HG03432 (cell line): Measurements from ENCODE around the gene CELF5.
"Not testable (repeated sequence)": the region's sequence is repeated elsewhere in the genome, so short reads cannot be mapped to it uniquely, and the experiment has no call there.

Experiments
- ATAC-seq: cut with Tn5 transposase; IDR thresholded peaks from one replicate; pipeline ENCODE4 v1.9.1; 2021; ENCODE audit warnings: mild to moderate bottlenecking, moderate library complexity; ENCODE audit not compliant: unreplicated experiment

Gene CELF5

DNA sequence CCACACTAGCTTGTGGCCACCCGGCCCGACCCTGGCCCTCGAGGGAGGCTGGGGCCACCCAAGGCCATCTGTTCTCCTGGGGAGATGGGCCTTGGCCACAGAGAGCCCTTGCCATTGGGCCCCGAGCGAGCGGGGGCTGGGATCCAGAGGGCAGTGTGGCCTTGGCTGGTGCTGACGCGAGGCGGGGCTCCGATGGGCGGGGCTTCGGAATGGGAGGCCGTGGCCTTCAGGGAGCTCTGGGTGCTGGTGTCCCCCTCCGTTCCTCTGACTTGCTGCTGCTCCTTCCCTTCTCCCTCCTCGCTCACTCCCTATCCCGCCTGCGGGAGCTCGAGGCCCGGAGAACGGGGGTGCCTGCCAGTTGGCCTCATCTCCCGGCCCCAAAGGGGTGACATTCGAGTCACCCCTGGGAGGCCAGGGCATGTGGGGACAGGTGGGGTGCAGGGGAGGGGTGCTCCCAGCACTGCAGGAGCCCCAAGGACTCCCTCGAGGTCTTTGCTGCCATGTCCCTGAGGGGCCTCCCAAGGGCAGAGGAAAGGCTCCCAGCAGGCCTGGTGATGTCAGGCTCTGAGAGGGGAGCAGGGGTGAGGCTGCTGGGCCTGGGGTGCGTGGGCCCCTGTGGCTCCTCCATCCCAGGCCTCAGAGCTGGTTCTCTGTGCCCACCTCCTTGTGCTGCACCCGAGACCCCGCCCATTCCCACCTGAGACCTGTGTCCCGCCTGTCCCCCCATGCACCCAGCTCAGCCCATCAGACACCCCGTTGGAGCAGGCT is 34.6 kb upstream of the CELF5 start:
- no peak for ATAC-seq

DNA sequence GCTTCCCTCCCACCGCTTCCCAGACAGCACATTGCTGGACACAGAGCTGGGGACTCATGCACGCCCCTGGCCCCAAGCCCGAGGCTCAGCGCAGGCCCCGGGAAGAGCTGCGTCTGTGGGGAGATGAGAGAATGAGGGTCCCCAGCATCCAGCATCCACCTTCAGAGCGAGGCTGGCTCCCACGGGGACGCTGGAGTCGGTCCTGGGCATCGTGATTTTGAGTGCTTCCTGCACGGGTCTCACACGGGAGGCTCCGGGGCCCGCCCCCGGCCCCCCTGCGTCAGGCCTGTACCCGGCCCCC is 34.0 kb upstream of the CELF5 start:
- no peak for ATAC-seq

DNA sequence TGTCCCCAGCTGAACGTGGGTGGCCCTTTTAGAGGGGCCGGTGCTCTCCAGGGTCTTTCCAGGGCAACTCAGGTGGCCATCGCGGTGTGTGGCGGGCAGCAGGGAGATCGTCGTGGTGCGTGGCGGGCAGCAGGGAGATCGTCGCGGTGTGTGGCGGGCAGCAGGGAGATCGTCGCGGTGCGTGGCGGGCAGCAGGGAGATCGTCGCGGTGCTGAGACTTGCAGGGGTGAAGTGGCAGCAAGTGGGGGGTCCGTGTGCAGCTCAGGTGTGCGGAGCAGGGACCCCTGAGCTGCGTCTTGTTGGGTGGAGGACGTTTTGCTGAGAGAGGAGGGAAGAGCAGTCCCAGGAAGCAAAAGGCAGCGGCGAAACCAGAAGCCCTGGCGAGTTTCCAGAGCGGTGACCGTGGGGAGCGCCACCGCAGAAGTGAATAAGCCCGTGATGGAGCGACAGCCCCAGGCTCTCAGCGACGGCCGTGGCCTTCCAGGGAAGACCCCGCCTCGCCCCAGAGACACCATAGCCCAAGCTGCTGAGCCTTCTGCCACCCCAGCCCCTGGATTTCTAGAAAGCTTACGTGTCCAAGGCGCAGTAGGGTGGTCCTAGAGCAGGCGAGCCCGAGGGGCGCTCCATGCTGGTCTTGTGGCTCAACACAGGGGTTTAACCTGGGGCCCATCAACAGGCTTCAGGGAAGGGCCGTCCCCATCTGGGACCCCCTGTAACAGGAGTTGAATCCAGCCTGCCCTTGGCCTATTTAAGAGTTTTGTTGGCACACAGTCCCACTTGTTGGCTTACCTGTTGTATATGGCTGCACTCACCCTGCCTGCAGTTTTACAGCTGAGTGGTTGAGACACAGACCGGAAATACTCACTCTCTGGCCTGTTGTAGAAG is 33.3 kb upstream of the CELF5 start:
- ATAC-seq: no peak

DNA sequence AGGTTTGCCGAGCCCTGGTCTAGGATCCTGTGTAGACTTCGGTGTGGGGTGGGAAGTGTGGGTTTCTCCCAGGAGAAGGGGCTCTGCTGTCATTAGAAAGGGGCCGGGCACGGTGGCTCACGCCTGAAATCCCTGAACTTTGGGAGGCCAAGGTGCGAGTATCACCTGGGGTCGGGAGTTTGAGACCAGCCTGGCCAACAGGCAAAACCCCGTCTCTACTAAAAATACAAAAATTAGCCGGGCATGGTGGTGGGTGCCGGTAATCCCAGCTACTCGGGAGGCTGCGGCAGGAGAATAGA is 32.7 kb upstream of the CELF5 start:
- not testable (repeated sequence) for ATAC-seq

DNA sequence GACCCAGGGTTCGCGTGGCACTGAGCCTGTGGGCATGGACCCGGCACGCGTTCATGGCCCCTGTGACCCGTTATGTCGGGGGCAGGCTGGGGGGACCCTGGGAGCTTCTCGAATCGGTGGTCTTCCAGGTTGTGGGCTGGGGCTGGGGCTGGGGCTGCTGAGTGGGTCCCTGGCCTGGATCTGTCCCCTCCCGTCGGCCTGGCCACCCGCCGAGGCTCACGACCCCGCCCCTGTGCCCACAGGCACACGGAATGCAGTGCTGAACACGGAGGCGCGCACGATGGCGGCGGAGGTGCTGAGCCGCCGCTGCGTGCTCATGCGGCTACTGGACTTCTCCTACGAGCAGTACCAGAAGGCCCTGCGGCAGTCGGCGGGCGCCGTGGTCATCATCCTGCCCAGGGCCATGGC is 32.2 kb upstream of the CELF5 start:
- ATAC-seq: no peak

DNA sequence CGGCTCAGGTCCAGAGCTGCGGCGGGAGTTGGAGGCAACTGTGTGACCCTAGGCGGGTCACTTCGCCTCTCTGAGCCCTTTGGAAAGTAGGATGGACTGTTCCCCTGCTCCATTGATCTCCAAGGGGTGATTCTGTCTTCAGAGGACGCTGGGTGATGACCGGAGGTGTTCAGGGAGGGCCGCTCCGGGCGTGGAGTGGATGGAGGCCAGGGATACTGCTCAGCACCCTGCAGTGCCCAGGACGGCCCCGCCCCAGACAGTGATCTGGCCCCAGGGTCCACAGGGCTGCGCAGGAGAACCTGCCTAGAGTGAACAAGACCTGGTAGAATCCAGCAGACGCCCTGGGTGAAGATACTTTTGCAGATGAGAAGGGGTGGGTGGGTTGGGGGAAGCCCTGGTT is 31.8 kb upstream of the CELF5 start:
- no peak for ATAC-seq

DNA sequence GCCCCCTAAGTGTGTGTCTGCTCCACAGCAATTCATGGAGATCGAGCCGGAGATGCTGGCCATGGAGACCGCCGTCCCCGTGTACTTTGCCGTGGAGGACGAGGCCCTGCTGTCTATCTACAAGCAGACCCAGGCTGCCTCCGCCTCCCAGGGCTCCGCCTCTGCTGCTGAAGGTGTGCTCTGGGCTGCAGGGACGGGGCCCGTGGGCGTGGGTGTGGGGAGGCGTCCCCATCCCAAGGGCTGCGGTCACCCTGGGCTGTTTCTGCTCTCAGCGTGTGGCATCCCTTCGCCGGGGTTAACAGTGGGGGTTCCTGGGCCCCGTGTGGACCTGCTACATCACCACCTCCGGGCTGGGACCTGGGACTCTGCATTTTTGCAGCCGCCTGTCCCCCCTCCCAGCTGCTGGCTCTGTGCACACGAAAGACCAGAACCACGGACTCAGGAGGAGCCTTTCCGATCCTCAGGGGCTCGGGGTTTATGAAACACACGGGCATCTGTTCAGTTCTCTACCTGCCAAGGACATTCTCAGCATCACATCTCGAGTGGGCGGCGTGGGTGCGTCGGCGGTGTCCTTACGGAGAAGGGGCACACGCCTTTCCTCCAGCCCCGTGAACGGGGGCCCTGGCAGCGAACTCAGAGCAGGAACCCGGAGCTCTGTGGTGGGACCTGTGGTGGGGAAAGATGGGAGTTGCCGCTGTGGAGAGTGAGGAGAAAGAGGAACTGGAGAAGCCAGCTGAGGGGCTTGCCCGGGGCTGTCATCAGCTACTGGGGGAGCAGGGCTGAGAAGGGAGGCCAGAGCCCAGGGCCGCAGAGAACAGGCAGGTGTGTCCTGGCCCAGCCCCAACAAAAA is 31.0 kb upstream of the CELF5 start:
- ATAC-seq: no peak

DNA sequence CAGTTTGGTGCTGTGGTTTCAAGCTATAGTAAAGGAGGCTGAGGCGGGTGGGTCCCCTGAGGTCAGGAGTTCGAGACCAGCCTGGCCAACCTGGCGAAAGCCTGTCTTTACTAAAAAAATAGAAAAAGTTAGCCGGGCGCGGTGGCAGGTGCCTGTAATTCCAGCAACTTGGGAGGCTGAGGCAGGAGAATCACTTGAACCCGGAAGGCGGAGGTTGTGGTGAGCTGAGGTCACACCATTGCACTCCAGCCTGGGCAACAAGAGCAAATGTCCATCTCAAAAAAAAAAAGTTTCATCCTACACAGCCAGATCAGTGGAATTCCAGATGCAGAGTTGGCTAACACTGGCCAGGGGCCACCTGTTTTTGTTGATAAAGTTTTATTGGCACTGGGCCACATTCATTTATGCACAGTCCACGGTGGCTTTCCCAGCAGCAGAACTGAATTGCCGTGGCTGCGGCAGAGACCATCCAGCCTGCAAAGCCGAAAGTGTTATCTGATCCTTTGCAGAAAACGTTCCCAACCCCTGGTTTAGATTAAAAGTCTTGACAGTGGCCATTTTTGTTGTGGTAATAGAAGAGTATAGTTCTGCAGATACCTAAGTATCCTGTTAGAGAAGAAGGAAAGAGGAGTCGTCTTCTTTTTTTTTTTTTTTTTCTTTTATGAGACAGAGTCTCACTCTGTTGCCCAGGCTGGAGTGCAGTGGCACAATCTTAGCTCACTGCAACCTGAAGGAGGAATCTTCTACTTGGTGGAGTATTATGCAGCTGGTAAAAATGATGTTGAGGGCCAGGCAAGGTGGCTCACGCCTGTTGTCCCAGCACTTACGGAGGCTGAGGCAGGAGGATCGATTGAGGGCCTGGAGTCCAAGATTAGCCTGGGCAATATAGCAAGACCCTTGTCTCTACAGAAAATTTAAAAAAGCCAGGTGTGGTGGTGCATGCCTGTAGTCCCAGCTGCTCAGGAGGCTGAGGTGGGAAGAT is 30.1 kb upstream of the CELF5 start:
- no peak for ATAC-seq

DNA sequence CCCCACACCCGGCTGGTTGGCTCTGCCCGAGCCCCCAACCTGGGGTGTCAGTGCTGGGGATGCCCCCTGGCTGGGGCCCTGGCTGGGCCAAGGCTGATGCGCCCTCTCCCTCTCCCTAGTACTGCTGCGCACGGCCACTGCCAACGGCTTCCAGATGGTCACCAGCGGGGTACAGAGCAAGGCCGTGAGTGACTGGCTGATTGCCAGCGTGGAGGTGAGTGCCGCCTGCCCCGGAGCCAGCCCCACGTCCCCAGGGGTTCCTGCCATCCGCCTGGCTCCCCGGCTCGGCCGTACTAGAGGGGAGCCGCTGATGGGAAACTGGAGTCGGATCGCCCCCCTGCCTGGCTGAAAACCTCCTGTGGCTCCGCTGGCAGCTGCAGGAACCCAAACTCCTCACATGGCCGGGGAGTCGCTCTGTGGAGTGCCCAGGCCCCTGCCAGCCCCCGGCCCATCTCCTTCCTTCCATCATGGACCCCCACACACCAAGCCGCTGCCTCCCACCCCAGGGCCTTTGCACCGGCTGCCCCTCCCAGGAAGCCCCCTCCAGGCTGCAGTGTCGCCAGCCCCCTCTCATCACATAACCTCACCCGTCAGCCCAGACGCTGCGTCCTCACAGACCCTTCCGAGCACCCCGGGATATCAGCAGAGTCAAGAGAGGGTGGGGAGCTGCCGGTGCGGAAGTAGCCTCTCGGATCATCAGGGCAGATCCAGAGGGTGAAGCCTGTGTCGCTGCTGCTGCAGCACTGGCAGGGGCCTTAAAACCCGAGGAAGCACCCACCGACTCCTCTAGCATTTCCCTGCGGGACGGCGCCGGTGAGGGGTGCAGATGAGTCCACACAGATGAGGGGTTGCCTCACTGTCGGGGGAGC is 28.2 kb upstream of the CELF5 start:
- ATAC-seq: no peak

DNA sequence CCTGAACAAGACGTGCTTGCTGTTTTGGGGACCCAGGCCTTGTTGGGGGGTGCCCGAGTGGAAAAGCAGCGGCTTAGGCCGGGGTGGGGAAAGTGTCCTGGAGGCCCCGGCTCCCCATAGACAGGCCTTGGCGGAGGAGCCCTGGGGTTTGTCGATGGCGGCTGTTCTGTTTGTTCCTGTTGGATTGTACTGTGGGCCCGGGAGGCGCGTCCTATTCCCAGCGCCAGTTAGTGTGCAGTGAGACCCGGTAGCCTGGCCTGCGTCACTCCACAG is 27.6 kb upstream of the CELF5 start:
- no peak for ATAC-seq

DNA sequence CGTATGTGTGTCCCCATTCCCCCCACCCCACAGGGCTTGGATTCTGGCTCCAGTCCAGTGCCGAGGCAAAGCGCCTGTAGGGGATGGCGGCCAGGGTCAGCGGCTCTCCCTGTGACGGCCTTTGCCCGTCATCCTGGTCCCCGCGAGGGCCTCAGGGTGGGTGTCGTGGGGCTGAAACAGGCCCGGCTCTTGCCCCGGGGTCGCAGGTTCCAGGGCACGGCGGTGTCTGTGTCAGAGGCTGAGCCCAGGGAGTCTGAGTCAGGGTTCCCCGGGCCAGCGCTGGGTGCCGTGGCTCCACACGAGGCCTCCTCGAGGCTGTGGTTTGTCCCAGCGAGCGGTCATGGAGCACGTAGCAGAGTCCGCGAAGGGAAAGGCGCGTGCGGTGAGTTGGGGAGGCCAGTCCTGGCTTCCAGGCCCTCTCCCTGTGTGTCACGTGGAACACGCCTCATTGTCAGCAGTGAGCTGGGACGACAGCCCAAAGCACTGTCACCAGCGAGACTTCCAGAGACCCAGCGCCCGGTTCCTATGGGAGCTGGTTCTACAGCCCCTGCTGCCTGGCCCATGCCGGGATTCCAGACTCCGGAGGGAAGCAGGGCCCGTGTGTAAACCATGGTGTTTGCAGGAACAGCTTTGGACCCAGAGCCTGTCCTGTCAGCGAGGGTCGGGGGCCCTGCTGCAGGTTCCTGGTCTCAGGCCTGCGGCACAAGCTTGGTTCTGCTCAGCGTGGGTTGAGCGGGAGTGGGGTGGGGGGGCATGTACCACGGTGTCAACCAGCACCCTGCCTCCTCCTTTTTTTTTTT is 25.4 kb upstream of the CELF5 start:
- ATAC-seq: no peak

DNA sequence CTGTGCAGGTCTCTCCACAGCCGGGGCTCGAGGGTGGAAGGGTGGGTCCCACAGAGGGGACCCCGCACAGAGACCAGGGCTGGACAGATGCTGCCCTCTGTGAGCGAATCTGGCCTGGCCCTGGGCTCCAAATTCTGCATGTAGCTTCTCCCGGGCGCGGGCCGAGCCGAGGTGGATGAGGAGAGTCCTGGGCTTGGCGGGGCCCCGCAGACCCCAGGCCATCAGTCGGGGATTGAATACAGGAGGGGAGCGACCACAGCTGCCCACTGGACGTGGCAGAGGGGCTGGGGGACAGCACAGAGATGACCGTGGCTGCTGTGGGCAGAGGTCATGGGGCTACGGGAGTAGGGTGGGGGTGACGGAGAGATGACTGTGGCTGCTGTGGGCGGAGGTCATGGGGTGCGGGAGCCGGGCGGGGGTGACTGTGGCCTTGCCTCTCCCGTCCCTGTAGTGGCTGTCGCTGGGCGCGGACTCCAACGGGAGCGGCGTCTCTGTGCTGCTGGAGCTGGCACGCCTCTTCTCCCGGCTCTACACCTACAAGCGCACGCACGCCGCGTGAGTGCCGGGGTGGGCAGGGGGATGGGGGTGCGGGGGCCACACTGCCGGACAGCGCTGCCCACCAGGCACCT is 23.3 kb upstream of the CELF5 start:
- ATAC-seq: no peak

DNA sequence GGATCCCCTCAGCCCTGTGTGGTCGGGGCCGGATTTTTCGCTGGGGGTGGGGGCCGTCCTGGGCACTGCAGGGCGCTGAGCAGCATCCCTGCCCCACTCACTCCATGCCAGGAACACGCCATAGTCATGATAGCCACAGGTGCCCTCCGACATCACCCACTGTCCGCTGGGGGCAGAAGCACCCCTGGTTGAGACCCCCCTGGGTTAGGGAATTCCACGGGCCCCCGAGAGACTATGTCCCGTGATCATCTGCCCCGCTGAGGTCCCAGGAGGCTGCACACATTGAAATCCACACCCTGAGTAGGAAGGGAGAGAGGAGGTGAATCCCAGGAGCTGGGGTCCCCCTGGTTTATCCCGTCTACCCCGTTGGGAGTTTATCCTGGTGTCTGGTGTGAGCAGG is 22.6 kb upstream of the CELF5 start:
- no peak for ATAC-seq

DNA sequence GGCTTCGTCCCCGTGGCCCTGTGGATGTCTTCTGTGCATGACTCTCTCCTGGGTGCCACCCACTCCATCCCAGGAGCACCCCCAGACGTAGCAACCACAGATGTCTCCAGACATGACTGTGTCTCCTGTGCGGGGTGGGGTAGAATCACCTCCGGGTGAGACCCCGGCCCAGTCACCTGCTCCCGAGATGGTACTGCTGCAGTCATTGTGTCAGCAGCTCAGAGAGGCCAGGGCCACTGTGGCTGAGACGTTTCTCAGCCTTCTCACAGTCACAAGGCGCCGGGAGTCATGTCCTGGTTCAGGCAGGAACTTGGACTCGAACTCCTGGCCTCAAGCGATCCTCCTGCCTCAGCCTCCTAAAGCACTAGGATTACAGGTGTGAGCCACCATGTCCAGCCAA is 22.1 kb upstream of the CELF5 start:
- ATAC-seq: no peak

DNA sequence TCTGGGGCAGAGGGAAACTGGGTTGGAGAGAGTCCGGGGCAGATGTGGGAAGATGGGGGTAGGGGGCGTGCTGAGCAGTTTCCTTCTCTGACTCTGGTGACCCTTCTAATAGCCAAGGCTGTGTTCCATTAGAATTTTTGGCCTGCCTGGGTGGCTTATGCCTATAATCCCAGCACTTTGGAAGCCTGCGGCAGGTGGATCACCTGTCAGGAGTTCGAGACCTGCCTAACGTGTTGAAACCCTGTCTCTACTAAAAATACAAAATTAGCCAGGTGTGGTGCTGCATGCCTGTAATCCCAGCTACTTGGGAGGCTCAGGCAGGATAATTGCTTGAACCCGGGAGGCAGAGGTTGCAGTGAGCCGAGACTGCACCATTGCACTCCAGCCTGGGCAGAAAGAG is 21.6 kb upstream of the CELF5 start:
- not testable (repeated sequence) for ATAC-seq

DNA sequence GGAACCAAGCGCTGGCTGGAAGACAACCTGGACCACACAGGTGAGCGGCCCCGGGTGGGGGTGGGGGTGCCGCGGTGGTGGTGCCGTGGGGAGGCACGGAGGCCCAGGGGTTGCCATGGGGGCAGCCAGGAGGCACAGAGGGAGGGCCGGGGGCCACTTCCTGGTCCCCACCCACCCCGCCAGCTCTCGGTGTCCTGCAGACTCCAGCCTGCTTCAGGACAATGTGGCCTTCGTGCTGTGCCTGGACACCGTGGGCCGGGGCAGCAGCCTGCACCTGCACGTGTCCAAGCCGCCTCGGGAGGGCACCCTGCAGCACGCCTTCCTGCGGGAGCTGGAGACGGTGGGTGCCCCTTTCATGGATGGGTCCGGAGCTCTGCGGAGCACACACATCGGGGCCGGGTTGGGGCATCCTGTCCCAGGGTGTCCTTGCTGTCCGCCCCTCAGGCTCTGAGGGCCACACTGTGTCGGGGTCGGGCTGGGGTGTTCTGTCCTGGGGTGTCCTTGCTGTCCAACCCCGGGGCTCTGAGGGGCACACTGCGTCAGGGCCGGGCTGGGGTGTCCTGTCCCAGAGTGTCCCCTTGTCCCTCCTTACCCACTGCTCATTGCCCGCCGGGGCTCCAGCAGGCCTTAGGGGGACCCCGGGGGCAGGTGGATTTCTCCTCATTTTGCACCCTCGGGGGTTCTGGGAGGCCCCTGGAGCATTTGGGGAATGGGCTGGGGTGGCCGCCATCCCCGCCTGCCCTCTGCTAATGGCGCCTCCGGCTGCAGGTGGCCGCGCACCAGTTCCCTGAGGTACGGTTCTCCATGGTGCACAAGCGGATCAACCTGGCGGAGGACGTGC is 20.4 kb upstream of the CELF5 start:
- ATAC-seq: no peak

DNA sequence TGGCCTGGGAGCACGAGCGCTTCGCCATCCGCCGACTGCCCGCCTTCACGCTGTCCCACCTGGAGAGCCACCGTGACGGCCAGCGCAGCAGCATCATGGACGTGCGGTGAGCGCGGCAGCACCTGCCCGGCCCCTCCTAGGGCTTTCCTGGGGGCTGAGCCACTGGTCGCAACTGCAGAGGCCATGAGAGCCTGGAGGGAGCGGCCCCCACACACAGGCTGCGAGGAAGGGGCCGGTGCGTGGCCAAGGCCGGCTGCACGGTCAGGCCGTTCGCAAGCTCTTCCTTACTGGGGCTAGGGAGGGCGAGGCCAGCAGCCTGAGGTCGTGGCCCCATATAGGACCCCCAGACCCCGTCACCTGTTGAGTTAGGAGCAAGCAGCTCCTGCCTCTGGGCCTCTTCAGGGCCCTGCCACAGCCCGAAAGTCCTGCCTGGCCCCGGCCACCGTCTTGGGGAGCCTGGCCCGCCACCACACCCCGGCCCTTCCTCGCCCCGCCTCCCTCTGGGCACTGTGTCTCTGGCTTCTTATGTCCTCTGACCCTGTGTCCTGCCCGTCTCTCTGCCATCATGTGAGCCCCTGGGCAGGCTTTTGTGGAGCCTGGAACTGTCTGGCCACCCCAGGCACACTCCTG is 19.7 kb upstream of the CELF5 start:
- ATAC-seq: no peak
